A549 (cell line): Measurements from ENCODE around the gene CUX1. TPM values are rescaled to one million over a fixed set of nuclear protein-coding genes. Genes with fewer than 3 reads are reported as not detected.
"Not testable (repeated sequence)": the region's sequence is repeated elsewhere in the genome, so short reads cannot be mapped to it uniquely, and the experiment has no call there.

Source experiments
- ATAC-seq, 2 experiments: fragments of 200-7000 bp in 1 of 2; fragments of >200 bp in 1 of 2; cut with Nextera tagmentation in 1 of 2; cut with Tn5 transposase in 1 of 2; 3 replicates each; pipeline versions ENCODE4 v1.8.0 to v1.9.1; 2018 to 2020; ENCODE audit warnings: mild to moderate bottlenecking in 1 of 2, moderate library complexity in 1 of 2
- CTCF ChIA-PET: fragments of 300-600 bp; sonication (Branson Sonifier 250); formaldehyde crosslinking; extraction: SDS; loops from one replicate; lab custom pipeline; 2021; ENCODE audit warnings: antibody characterized with exemption, inconsistent platforms; lab: Yijun Ruan, JAX
- POLR2A ChIA-PET: fragments of 350-600 bp; formaldehyde crosslinking; extraction: SDS; loops from one replicate; lab custom pipeline; 2021; ENCODE audit warnings: antibody characterized with exemption, inconsistent platforms; lab: Yijun Ruan, JAX
- DNase-seq, 2 experiments: peaks; one replicate each; pipeline versions ENCODE4 v3.0.0 to v3.0.0-alpha.2; 2011 to 2016; ENCODE audit warnings: low read depth in 1 of 2, low spot score in 1 of 2
- FAIRE-seq: peaks from 2 replicates; lab custom pipeline; 2011; peaks lifted over from hg19 to GRCh38; lab: Jason Lieb, UNC
- H3K27ac ChIP-seq, 2 experiments: fragments of >200 bp; sonication (Bioruptor Twin); formaldehyde crosslinking; 3 replicates each; pipeline ENCODE4 v1.5.1; 2016 to 2017
- H3K4me1 ChIP-seq: fragments of >200 bp; sonication (Bioruptor Twin); formaldehyde crosslinking; 3 replicates; pipeline ENCODE4 v1.6.1; 2016
- H3K4me2 ChIP-seq: fragments of >200 bp; sonication (Bioruptor Twin); formaldehyde crosslinking; 3 replicates; pipeline ENCODE4 v1.6.1; 2016
- H3K4me3 ChIP-seq: fragments of >200 bp; sonication (Bioruptor Twin); formaldehyde crosslinking; 3 replicates; pipeline ENCODE4 v1.5.1; 2016
- H3K9me3 ChIP-seq: fragments of >200 bp; sonication (Bioruptor Twin); formaldehyde crosslinking; 3 replicates; pipeline ENCODE4 v1.6.1; 2016
- CEBPB ChIP-seq, 2 experiments: fragments of >200 bp in 1 of 2; sonication (Bioruptor Twin) in 1 of 2; formaldehyde crosslinking in 1 of 2; IDR thresholded peaks; 2 replicates each; pipeline ENCODE4 v1.6.1; 2012 to 2016
- CHD2 ChIP-seq: fragments of 150-350 bp; IDR thresholded peaks from 2 replicates; pipeline ENCODE4 v1.6.1; 2014; ENCODE audit warnings: low read length; ENCODE audit not compliant: partially characterized antibody
- CHD4 ChIP-seq: fragments of 200-600 bp; sonication (generic); IDR thresholded peaks from 2 replicates; pipeline ENCODE4 v1.6.1; 2016; ENCODE audit warnings: antibody characterized with exemption, mild to moderate bottlenecking, borderline replicate concordance
- CTCF ChIP-seq: fragments of >200 bp; sonication (Bioruptor Twin); formaldehyde crosslinking; IDR thresholded peaks from 3 replicates; pipeline ENCODE4 v1.5.1; 2016
- EP300 ChIP-seq, 2 experiments: fragments of >200 bp; sonication (Bioruptor Twin); formaldehyde crosslinking; IDR thresholded peaks; 2 replicates in 1 of 2; 3 replicates in 1 of 2; pipeline ENCODE4 v1.6.1; 2016 to 2017
- ESRRA ChIP-seq: fragments of 150-350 bp; IDR thresholded peaks from 2 replicates; pipeline ENCODE4 v1.6.1; 2014; ENCODE audit warnings: mild to moderate bottlenecking, low read length, borderline replicate concordance
- FOXS1 ChIP-seq: fragments of 250-450 bp; sonication (Bioruptor Pico); IDR thresholded peaks from 2 replicates; pipeline ENCODE4 v1.5.0; 2020; ENCODE audit warnings: mild to moderate bottlenecking, moderate library complexity
- HDAC2 ChIP-seq: fragments of 200-600 bp; sonication (generic); IDR thresholded peaks from 2 replicates; pipeline ENCODE4 v1.6.1; 2016
- HOXA7 ChIP-seq: fragments of 250-450 bp; sonication (Bioruptor Pico); IDR thresholded peaks from 2 replicates; pipeline ENCODE4 v1.5.0; 2020; ENCODE audit warnings: mild to moderate bottlenecking, moderate library complexity
- JUN ChIP-seq, 2 experiments: fragments of >200 bp; sonication (Bioruptor Twin); formaldehyde crosslinking; IDR thresholded peaks; 2 replicates in 1 of 2; 3 replicates in 1 of 2; pipeline ENCODE4 v1.6.1; 2016 to 2017
- JUNB ChIP-seq: fragments of >200 bp; sonication (Bioruptor Twin); formaldehyde crosslinking; IDR thresholded peaks from 2 replicates; pipeline ENCODE4 v1.6.1; 2016
- MYC ChIP-seq: IDR thresholded peaks from 2 replicates; pipeline ENCODE4 v1.6.1; 2012; ENCODE audit warnings: mild to moderate bottlenecking, inconsistent platforms, low read length, improper control_type of control experiment, borderline replicate concordance
- PHF8 ChIP-seq: fragments of 200-600 bp; sonication (generic); IDR thresholded peaks from 2 replicates; pipeline ENCODE4 v1.6.1; 2016; ENCODE audit warnings: low read depth, mild to moderate bottlenecking, antibody characterized with exemption, moderate library complexity, borderline replicate concordance
- POLR2AphosphoS2 ChIP-seq: conservative IDR thresholded peaks from 2 replicates; pipeline ENCODE4 v1.6.1; 2012; ENCODE audit warnings: low read length, improper control_type of control experiment, inconsistent platforms
- RCOR1 ChIP-seq: fragments of 150-350 bp; IDR thresholded peaks from 2 replicates; pipeline ENCODE4 v1.6.1; 2014; ENCODE audit warnings: antibody characterized with exemption, low read length, low read depth
- USF2 ChIP-seq: fragments of 450-650 bp; IDR thresholded peaks from 2 replicates; pipeline ENCODE4 v1.6.1; 2014; ENCODE audit warnings: antibody characterized with exemption
- whole genome bisulfite sequencing: methylation state at CpG from one replicate; pipeline ENCODE4 v1.1.6; 2017; ENCODE audit errors: missing lambda C conversion rate; 5-methylcytosine and 5-hydroxymethylcytosine counted together
- polyA plus RNA-seq, 4 experiments: library from polyadenylated mRNA; depleted of rRNA in 3 of 4; stranded (reverse); fragments of >200 nt; fragmentation: RNase III in 1 of 4; extraction: RNeasy Plus Mini Kit Qiagen cat#74134 plus additional on column Dnase treatment in 1 of 4; gene quantifications; 2 replicates in 3 of 4; 3 replicates in 1 of 4; pipeline ENCODE4 v1.2.3, GENCODE V29; 2011 to 2017
- TF ChIP-seq, protein P1 (sequence below): fragments of 250-450 bp; sonication (Bioruptor Pico); IDR thresholded peaks from 2 replicates; pipeline ENCODE4 v1.5.0; 2020; ENCODE audit warnings: low read depth, mild to moderate bottlenecking, moderate library complexity

CUX1 gene
- polyA plus RNA-seq, 2 of the 4 experiments (the other 2 are of a cell fraction) = 32.7 to 33.4 TPM

DNA sequence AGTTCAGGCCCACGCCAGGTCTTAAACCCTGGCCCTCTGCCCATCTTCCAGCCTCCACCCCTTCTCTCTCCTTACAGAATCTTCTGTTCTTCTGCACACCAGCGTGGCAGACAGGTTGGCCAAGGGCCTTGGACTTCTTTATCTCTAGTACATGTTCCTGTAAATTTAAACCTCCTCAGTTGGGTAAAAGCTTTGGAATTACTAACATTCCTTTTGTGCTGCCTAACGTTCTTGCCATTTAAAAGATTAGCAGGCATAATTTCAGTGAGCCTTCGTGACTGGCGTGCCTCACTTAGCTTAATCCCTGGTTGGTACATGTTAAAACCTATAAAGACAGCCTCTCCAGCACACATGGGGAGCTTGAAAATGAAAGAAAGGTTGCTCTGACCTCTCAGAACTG lies 192.2 kb downstream of the CUX1 start (continued):
- TF ChIP-seq ESRRA (no peak), POLR2AphosphoS2 (no peak), EP300 (IDR thresholded peaks at IDR 0.05) (no peak), MYC (no peak)

DNA sequence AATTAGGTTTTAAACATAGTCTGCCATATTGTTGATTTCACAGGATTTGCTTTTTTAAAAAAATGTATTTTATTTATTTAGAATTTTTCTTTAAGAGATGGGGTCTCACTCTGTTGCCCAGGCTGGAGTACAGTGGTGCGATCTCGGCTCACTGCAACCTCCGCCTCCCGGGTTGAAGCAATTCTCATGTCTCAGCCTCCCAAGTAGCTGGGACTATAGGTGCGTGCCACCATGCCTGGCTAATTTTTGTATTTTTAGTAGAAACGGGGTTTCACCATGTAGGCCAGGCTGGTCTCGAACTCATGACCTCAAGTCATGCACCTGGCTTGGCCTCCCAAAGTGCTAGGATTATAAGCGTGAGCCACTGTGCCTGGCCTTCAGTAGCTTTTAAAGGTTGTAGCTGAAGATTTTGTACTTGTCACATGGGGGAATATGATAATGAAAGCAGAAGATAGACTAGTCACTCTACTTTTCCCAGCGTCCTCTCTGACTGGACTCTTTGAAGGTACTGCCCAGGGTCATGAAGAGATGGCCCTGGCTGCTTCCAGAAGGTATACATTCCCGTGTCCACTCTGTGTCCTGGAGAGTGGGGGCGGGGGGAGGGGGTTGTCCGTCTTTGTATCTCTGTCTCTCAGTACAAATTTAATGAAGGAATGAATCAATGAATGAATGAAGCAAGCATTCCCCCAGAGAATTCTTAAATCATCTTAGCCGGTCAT lies 194.8 kb downstream of the CUX1 start:
- CTCF ChIA-PET = interaction anchor here (0.9 to 2.1 kb wide), 4 partner anchors 11 to 225 kb away, joined by 3 to 7 read pairs (median 4); no protein-coding TSS in a partner anchor
- WGBS = 74% methylated on average over 13 of the region's 13 CpGs
- peak overlapping the region; percentile 69 to 75 for H3K27ac ChIP-seq
- peaks cover 40% of the 10 kb centered on the region for H3K4me1 ChIP-seq
- not testable (repeated sequence) for DNase-seq, H3K4me3 ChIP-seq, FAIRE-seq, H3K9me3 ChIP-seq
- POLR2A ChIA-PET = interaction anchor here (0.7 to 0.9 kb wide), 2 partner anchors 52 to 100 kb away, joined by 3 read pairs; no protein-coding TSS in a partner anchor
- H3K4me2 ChIP-seq = peak overlapping the region; percentile 69
- peak in 1 of 2 experiments; percentile 49; a peak in 3 of 6 replicates for ATAC-seq

DNA sequence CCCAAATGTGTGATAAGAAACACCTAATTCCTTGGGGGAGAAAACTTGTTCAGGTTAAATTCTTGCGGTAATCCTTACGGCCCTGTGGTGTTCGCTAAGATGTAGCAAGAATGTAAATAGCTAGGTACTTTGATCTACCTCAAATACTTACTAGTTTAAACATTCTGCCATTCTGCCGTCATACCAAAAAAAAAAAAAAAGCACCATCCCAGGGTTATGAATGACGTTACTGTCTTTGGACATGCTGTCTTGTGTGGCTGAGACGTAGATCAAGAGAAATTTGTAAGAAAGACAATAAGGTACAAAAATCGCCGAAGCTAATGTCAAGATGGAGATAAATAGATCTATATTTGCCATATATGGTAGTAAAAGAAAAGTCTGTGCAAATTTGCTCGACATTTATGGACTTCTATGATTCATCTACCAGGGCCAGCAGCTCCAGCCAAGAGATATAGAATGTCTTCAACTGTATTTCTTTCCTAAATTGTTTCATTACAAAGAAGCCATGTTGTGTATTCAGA lies 195.6 kb downstream of the CUX1 start:
- H3K4me3 ChIP-seq = no peak overlapping the region
- ChIA-PET CTCF (interaction anchor here (0.9 to 2.1 kb wide), 5 partner anchors 11 to 224 kb away, joined by 3 to 7 read pairs (median 4); no protein-coding TSS in a partner anchor), POLR2A (interaction anchor here (0.6 to 0.7 kb wide), 3 partner anchors 14 to 150 kb away, joined by 3 to 5 read pairs (median 4); no protein-coding TSS in a partner anchor)
- peak in 1 of 2 experiments; percentile 82 for DNase-seq
- no peak for TF ChIP-seq POLR2AphosphoS2
- peak in 1 of 2 experiments; percentile 48; a peak in 1 of 5 replicates for TF ChIP-seq JUN (IDR thresholded peaks at IDR 0.05)
- TF ChIP-seq CHD2 = no peak
- TF ChIP-seq, protein P1, sequence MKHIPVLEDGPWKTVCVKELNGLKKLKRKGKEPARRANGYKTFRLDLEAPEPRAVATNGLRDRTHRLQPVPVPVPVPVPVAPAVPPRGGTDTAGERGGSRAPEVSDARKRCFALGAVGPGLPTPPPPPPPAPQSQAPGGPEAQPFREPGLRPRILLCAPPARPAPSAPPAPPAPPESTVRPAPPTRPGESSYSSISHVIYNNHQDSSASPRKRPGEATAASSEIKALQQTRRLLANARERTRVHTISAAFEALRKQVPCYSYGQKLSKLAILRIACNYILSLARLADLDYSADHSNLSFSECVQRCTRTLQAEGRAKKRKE = no peak
- TF ChIP-seq HDAC2 = no peak
- peak; percentile 39 to 77; a peak in 3 of 5 replicates for TF ChIP-seq EP300 (IDR thresholded peaks at IDR 0.05)
- TF ChIP-seq PHF8 = no peak
- TF ChIP-seq USF2 = no peak
- TF ChIP-seq RCOR1 = no peak
- no peak for TF ChIP-seq JUNB
- TF ChIP-seq CEBPB (IDR thresholded peaks at IDR 0.05) = peak in 1 of 2 experiments; percentile 25; a peak in 1 of 4 replicates
- TF ChIP-seq CHD4 = no peak
- TF ChIP-seq FOXS1 (CRISPR knock-in tag) = no peak
- no peak for TF ChIP-seq CTCF
- no peak for TF ChIP-seq HOXA7 (CRISPR knock-in tag)
- TF ChIP-seq, all 56 proteins: peak for 3
- no peak for FAIRE-seq
- Histone ChIP-seq H3K4me1 (peaks cover 40% of the 10 kb centered on the region), H3K4me2 (peak overlapping the region; percentile 69), H3K9me3 (no peaks in the 10 kb centered on the region), H3K27ac (peak overlapping the region; percentile 69 to 75)
- 32% methylated on average over 9 of the region's 9 CpGs for WGBS
- ATAC-seq = peak; percentile 60 to 73
